ENCODE measurements around the gene KRT16. TPM values are rescaled to one million over a fixed set of nuclear protein-coding genes. Genes with fewer than 3 reads are reported as not detected.
"Not testable (repeated sequence)": the region's sequence is repeated elsewhere in the genome, so short reads cannot be mapped to it uniquely, and the experiment has no call there.

KRT16 gene
- total RNA-seq, 6 donors from 2014 or later = not detected

DNA sequence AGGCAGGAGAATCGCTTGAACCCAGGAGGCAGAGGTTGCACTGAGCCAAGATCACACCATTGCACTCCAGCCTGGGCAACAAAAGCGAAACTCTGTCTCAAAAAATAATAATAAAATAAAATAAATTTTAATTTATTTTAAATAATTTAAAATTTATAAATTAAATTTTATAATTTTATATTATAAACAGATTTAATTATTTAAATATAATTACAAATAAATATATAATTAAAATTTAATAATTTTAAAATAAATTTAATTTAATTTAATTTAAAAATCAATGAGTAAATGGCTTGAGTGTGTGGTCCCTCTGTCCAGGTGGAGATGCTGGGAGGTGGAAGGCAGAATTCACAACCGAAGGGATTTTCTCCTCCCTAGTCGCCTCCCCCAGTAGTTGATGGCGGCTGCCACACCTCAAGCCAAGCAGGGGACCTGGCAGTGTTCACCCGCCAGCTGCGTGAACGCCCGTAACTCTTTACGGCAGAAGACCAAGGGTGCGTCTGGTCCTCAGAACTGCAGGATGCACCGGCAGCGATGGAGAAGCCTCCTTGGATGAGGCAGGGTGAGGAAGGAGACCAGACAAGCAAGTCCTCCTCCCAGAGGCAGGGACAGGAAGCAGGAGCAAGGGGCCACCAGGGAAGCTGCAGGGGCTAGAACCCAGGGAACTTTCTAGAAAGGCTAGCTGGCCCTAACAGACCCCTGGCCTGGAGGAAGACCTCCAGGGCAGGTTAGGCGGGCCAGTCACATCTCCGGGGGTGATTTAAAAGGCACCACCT lies 34.7 kb upstream of the KRT16 start:
- Histone ChIP-seq H3K27me3 (no peaks in the 10 kb centered on the region), H3K4me1 (peaks cover 18 to 32% (median 25%) of the 10 kb centered on the region in 4 donors), H3K4me3 (no peak overlapping the region), H3K9me3 (no peaks in the 10 kb centered on the region), H3K27ac (no peak overlapping the region), H3K36me3 (no peaks in the 10 kb centered on the region)
- WGBS, 2 donors = 77 to 80% methylated on average over 13 to 15 of the region's 15 CpGs
- DNase-seq = no peak
- ATAC-seq (ENCODE audit: low FRiP score in 2 of 2) = no peak
- no peak for TF ChIP-seq POLR2A (IDR thresholded peaks at IDR 0.05)
- no peak for TF ChIP-seq POLR2AphosphoS5 (IDR thresholded peaks at IDR 0.05)
- TF ChIP-seq, protein P1, sequence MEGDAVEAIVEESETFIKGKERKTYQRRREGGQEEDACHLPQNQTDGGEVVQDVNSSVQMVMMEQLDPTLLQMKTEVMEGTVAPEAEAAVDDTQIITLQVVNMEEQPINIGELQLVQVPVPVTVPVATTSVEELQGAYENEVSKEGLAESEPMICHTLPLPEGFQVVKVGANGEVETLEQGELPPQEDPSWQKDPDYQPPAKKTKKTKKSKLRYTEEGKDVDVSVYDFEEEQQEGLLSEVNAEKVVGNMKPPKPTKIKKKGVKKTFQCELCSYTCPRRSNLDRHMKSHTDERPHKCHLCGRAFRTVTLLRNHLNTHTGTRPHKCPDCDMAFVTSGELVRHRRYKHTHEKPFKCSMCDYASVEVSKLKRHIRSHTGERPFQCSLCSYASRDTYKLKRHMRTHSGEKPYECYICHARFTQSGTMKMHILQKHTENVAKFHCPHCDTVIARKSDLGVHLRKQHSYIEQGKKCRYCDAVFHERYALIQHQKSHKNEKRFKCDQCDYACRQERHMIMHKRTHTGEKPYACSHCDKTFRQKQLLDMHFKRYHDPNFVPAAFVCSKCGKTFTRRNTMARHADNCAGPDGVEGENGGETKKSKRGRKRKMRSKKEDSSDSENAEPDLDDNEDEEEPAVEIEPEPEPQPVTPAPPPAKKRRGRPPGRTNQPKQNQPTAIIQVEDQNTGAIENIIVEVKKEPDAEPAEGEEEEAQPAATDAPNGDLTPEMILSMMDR (IDR thresholded peaks at IDR 0.05) = no peak
- no peak for TF ChIP-seq EP300 (IDR thresholded peaks at IDR 0.05)

DNA sequence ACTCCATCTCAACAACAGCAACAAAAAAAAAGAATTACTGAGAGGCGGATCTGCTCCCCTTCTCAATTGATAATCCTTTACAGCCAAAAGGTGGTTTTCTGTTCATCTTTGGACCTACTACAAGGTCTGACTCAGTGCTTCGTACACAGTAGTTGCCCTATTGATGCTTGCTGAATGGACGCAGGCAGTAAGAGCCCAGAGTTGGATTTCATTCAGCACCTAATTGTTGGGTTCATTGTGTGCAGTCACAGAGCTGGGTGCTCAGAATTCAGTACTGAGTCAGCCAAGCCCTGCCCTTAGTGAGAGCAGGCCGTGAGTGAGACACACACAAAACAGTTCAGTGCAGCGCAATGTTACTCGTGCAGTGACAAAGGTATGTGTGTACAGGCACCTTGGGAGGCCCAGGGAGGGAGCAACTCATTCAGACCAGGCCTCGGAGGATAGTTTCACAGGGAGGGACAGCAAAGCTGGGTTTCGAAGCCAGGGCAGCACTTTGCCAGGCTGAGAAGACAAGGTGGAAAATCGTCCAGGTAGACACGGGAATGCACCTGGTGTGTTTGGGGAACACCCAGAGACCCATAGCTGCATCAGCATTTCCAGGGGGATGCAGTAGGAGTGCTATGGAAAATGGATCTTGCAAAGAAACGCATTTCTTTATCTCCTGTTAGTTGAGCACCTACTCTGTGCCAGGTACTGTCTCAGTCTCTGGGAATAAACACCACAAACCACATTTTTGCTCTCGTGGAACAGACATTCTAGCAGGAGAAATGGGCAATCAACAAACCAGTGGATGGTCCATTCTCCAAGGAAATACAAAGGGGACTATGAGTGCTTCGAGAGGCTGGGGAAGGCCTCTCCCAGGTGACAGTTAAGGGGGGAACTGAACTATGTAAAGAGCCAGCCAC lies 29.9 kb upstream of the KRT16 start:
- Histone ChIP-seq H3K4me1 (peaks cover 0 to 3% (median under 1%) of the 10 kb centered on the region in 4 donors), H3K27me3 (no peaks in the 10 kb centered on the region), H3K27ac (no peak overlapping the region), H3K36me3 (no peaks in the 10 kb centered on the region), H3K4me3 (no peak overlapping the region), H3K9me3 (no peaks in the 10 kb centered on the region)
- ATAC-seq (ENCODE audit: low FRiP score in 2 of 2) = no peak
- WGBS, 2 donors = 86 to 87% methylated on average over 12 to 13 of the region's 13 CpGs
- TF ChIP-seq POLR2A (IDR thresholded peaks at IDR 0.05) (no peak), POLR2AphosphoS5 (IDR thresholded peaks at IDR 0.05) (no peak), EP300 (IDR thresholded peaks at IDR 0.05) (no peak)
- TF ChIP-seq, protein P1 (IDR thresholded peaks at IDR 0.05) = no peak
- no peak for DNase-seq

DNA sequence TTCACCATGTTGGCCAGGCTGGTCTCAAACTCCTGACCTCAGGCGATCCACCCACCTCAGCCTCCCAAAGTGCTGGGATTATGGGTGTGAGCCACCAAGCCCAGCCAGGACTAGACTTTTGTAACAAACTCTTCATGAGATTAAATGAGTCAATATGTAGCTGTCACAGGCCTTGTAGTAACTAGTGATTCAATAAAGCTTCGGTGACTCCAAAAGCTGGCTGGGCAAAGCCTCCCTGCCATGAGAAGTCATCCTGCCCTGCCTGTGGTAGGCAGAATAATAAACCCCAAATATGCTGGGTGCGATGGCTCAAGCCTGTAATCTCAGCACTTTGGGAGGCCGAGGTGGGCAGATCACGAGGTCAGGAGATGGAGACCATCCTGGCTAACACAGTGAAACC lies 28.0 kb upstream of the KRT16 start:
- WGBS, 2 donors = 92 to 97% methylated on average over 5 of the region's 5 CpGs
- not testable (repeated sequence) for DNase-seq; H3K4me1 ChIP-seq; H3K27ac ChIP-seq; H3K36me3 ChIP-seq; ATAC-seq (ENCODE audit: low FRiP score in 2 of 2); H3K27me3 ChIP-seq; H3K4me3 ChIP-seq; H3K9me3 ChIP-seq

DNA sequence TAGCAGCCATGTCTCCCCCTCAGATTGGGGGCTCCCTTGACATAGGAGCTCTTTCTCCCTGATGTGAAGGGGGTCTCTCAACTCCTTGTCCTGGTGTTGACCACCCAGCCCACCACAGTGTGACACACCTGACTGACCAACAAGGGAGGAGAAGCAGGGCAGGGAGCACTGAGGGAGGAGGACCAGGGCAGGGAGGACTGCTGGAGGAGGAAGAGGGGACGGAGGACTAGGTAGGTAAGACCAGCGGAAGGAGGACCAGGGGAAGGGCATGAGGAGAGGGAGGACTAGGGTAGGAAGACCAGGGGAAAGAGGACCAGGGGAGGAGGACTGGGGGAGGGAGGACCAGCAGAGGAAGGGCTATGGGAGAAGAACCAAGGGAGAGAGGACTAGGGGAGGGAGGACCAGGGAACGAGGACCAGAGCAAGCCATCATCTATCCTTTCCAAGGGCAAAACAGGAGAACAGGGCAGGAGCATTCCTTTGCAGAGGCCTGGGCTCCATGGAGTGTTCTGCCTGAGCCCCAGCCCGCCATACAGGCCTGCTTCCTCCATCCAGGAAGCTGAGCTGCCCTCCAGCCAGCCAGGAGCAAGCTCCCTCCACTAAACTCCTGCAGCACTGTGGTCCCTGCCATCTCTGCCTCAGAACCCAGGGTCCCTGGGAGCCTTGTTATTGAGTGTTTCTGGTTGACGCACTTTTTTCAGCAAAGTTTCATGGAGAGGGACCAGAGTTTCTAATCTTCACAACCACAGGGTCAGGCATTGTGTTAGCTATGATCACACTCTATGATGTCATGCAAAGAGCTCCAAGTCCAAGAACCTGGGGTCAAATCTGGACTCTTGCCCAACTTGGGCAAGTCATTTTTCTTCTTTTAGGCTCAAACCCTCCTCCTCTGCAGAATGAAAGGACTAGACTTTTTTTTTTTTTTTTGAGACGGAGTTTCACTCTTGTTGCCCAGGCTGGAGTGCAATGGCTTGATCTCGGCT lies 27.2 kb upstream of the KRT16 start:
- no peaks in the 10 kb centered on the region for H3K36me3 ChIP-seq
- peaks cover 0 to 8% (median 5%) of the 10 kb centered on the region in 4 donors for H3K4me1 ChIP-seq
- DNase-seq = no peak
- TF ChIP-seq, protein P1 (IDR thresholded peaks at IDR 0.05) = no peak
- no peak for TF ChIP-seq POLR2AphosphoS5 (IDR thresholded peaks at IDR 0.05)
- TF ChIP-seq EP300 (IDR thresholded peaks at IDR 0.05) = no peak
- no peak for TF ChIP-seq POLR2A (IDR thresholded peaks at IDR 0.05)
- no peaks in the 10 kb centered on the region for H3K9me3 ChIP-seq
- no peak overlapping the region for H3K27ac ChIP-seq
- H3K4me3 ChIP-seq = no peak overlapping the region
- 87 to 88% methylated on average over 7 of the region's 7 CpGs for WGBS, 2 donors
- ATAC-seq (ENCODE audit: low FRiP score in 2 of 2) = no peak
- H3K27me3 ChIP-seq = no peaks in the 10 kb centered on the region
